GM12878 (cell line): ENCODE data around the gene OGA. TPM values are rescaled to one million over a fixed set of nuclear protein-coding genes. Genes with fewer than 3 reads are reported as not detected.

Experiments
- ATAC-seq: fragments of 200-7000 bp; cut with Tn5 transposase; 3 replicates; pipeline ENCODE4 v1.9.1; 2020; ENCODE audit warnings: mild to moderate bottlenecking, moderate library complexity
- BruUV-seq: library from RNA; stranded (reverse); fragments of 400-500 nt; replicated peaks from 2 replicates; lab custom pipeline; 2021; lab: Mats Ljungman, UMichigan
- CTCF ChIA-PET: fragments of 300-600 bp; sonication (Branson Sonifier 250); formaldehyde crosslinking; extraction: SDS; loops from one replicate; lab custom pipeline; 2021; ENCODE audit warnings: inconsistent platforms; lab: Yijun Ruan, JAX
- POLR2A ChIA-PET: fragments of 350-600 bp; formaldehyde crosslinking; extraction: SDS; loops from one replicate; lab custom pipeline; 2021; ENCODE audit warnings: inconsistent platforms; lab: Charles Lee
- RAD21 ChIA-PET: fragments of 300-600 bp; sonication (Branson Sonifier 250); formaldehyde crosslinking; loops from one replicate; lab custom pipeline; 2023; ENCODE audit warnings: antibody characterized with exemption; ENCODE audit not compliant: unreplicated experiment; lab: Charles Lee
- SMC1A ChIA-PET: fragments of 300-600 bp; sonication (Branson Sonifier 250); formaldehyde crosslinking; loops from one replicate; lab custom pipeline; 2023; ENCODE audit not compliant: unreplicated experiment, uncharacterized antibody; lab: Charles Lee
- DNase-seq: peaks from one replicate; pipeline ENCODE4 v3.0.0-alpha.2; 2011; ENCODE audit warnings: low read depth, low spot score
- FAIRE-seq: peaks from 3 replicates; lab custom pipeline; 2011; peaks lifted over from hg19 to GRCh38; lab: Jason Lieb, UNC
- H2AFZ ChIP-seq: 2 replicates; pipeline ENCODE4 v1.6.0; 2011; ENCODE audit warnings: low read depth, low read length, control low read depth; ENCODE audit not compliant: control insufficient read depth
- H3K27ac ChIP-seq: 2 replicates; pipeline ENCODE4 v1.5.1; 2011; ENCODE audit warnings: control low read depth; ENCODE audit not compliant: control insufficient read depth, insufficient read depth
- H3K27me3 ChIP-seq, 2 experiments: replicated peaks in 1 of 2; 2 replicates each; pipeline versions ENCODE4 v1.6.0 to v1.6.1; 2011; ENCODE audit warnings: low read length in 1 of 2; ENCODE audit not compliant: control insufficient read depth in 2 of 2, insufficient read depth in 2 of 2
- H3K36me3 ChIP-seq, 2 experiments: 2 replicates each; pipeline ENCODE4 v1.5.1; 2011; ENCODE audit warnings: low read length in 1 of 2; ENCODE audit not compliant: control insufficient read depth in 2 of 2, insufficient read depth in 2 of 2
- H3K4me1 ChIP-seq: 2 replicates; pipeline ENCODE4 v1.6.1; 2011; ENCODE audit warnings: mild to moderate bottlenecking, low read length, moderate library complexity, mixed read lengths; ENCODE audit not compliant: control insufficient read depth, insufficient read depth
- H3K4me2 ChIP-seq: 2 replicates; pipeline ENCODE4 v1.6.0; 2011; ENCODE audit warnings: control low read depth; ENCODE audit not compliant: control insufficient read depth, insufficient read depth
- H3K4me3 ChIP-seq: fragments of 200-600 bp; sonication (generic); 2 replicates; pipeline ENCODE4 v1.5.1; 2016
- H3K79me2 ChIP-seq: 2 replicates; pipeline ENCODE4 v1.6.0; 2011; ENCODE audit warnings: low read length; ENCODE audit not compliant: control insufficient read depth, insufficient read depth
- H3K9ac ChIP-seq: 2 replicates; pipeline ENCODE4 v1.8.0; 2011; ENCODE audit warnings: low read length, control low read depth, mixed read lengths; ENCODE audit not compliant: control insufficient read depth, insufficient read depth
- H3K9me3 ChIP-seq: replicated peaks from 3 replicates; pipeline ENCODE4 v1.5.1; 2011; ENCODE audit warnings: mild to moderate bottlenecking, low read length; ENCODE audit not compliant: control insufficient read depth, insufficient read depth
- H4K20me1 ChIP-seq: 2 replicates; pipeline ENCODE4 v1.6.0; 2011; ENCODE audit not compliant: control insufficient read depth, insufficient read depth
- SREBF2 ChIP-seq: IDR thresholded peaks from 2 replicates; pipeline ENCODE4 v1.6.1; 2012; ENCODE audit warnings: mild to moderate bottlenecking, low read length
- WGBS: methylation state at CpG from one replicate; pipeline ENCODE4 v1.1.6; 2016; ENCODE audit warnings: low lambda C conversion rate; ENCODE audit not compliant: insufficient replicate concordance, insufficient coverage; ENCODE audit errors: missing lambda C conversion rate; 5-methylcytosine and 5-hydroxymethylcytosine counted together
- in situ Hi-C: fragments of 300-500 bp; cut with MboI; formaldehyde crosslinking; loops from 9 replicates; pipeline ENCODE4 v1.14.3; 2018; ENCODE audit warnings: mixed read lengths
- intact Hi-C: fragments of 100-400 bp; cut with micrococcal nuclease; formaldehyde crosslinking; loops from one replicate; pipeline ENCODE4 v1.14.2; 2022; ENCODE audit not compliant: unreplicated experiment
- polyA plus RNA-seq, 11 experiments: library from polyadenylated mRNA; depleted of rRNA in 4 of 11; unstranded in 6 of 11; stranded (reverse) in 5 of 11; fragments of >200 nt; fragmentation: Nextera tagmentation in 4 of 11; fragmentation: Illumina TruSeq in 1 of 11; extraction: Ambion mirVana in 4 of 11; extraction: Trizol in 1 of 11; gene quantifications; 1 replicate in 1 of 11; 2 replicates in 10 of 11; pipeline versions ENCODE4 v1.2.1 to v1.2.3, GENCODE V29; 2011 to 2016; ENCODE audit warnings: inconsistent platforms in 2 of 11, missing spikeins in 2 of 11, low read depth in 1 of 11
- total RNA-seq, 4 experiments: library from RNA; depleted of rRNA in 3 of 4; stranded (reverse); fragments of >200 nt in 3 of 4; fragmentation: Illumina TruSeq in 1 of 4; extraction: Trizol in 1 of 4; gene quantifications; 2 replicates each; pipeline versions ENCODE4 v1.2.1 to v1.2.3, GENCODE V29; 2013 to 2021
- TF ChIP-seq, protein P1 (sequence below): IDR thresholded peaks from 2 replicates; pipeline ENCODE4 v1.6.1; 2011; ENCODE audit warnings: mild to moderate bottlenecking, low read depth, low read length, moderate library complexity; ENCODE audit not compliant: insufficient replicate concordance
- TF ChIP-seq, protein P2 (sequence below): IDR thresholded peaks from 2 replicates; pipeline ENCODE4 v1.6.1; 2012; ENCODE audit warnings: low read depth, low read length, improper control_type of control experiment

OGA gene
- total and polyA plus RNA-seq, 10 of the 15 experiments (the other 5 are each of a cell fraction or from before 2014, with no cell fraction given): 23.0 to 145 (median 85.2) TPM

DNA sequence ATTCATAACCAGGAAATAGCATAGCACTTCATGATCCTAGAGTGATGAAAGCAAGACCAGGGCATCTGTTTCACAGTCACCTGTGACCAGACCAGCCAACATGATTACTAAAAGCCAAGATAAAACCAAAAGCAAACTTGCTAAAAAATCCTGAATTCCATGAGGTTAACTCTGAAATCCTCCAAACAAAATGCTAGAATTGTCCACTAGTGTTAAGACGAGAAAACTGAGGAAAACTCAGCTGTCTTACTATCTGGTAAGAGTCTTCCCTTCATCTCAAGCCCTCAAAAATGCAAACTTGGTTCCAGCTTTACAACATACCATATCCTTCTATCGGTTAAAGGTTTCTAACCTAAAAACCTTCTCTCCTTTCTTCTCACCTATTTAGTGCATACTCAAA lies 33.7 kb downstream of the OGA start:
- WGBS: 92% methylated on average over 2 of the region's 2 CpGs
- peaks cover 4 to 18% of the 10 kb centered on the region in 2 experiments; a peak in 3 of 4 replicates for H3K36me3 ChIP-seq
- FAIRE-seq (no peak), ATAC-seq (no peak), DNase-seq (no peak)
- no peak overlapping the region for H2AFZ ChIP-seq
- H3K9ac ChIP-seq: no peak overlapping the region
- RAD21 ChIA-PET: interaction anchor here (1.5 to 7.9 kb wide), 3 partner anchors 168 to 223 kb away, joined by 3 to 172 read pairs (median 4); no protein-coding TSS in a partner anchor
- TF ChIP-seq, protein P1, sequence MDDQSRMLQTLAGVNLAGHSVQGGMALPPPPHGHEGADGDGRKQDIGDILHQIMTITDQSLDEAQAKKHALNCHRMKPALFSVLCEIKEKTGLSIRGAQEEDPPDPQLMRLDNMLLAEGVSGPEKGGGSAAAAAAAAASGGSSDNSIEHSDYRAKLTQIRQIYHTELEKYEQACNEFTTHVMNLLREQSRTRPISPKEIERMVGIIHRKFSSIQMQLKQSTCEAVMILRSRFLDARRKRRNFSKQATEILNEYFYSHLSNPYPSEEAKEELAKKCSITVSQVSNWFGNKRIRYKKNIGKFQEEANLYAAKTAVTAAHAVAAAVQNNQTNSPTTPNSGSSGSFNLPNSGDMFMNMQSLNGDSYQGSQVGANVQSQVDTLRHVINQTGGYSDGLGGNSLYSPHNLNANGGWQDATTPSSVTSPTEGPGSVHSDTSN: no peak
- TF ChIP-seq, protein P2, sequence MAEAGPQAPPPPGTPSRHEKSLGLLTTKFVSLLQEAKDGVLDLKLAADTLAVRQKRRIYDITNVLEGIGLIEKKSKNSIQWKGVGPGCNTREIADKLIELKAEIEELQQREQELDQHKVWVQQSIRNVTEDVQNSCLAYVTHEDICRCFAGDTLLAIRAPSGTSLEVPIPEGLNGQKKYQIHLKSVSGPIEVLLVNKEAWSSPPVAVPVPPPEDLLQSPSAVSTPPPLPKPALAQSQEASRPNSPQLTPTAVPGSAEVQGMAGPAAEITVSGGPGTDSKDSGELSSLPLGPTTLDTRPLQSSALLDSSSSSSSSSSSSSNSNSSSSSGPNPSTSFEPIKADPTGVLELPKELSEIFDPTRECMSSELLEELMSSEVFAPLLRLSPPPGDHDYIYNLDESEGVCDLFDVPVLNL: no peak
- no peak for TF ChIP-seq SREBF2
- POLR2A ChIA-PET: interaction anchor here (2.2 to 3.1 kb wide), 2 partner anchors 12 to 34 kb away, joined by 8 to 17 read pairs; partner anchors contain the start of gene OGA
- H3K27ac ChIP-seq: no peak overlapping the region
- H4K20me1 ChIP-seq: no peaks in the 10 kb centered on the region
- H3K27me3 ChIP-seq: no peaks in the 10 kb centered on the region
- H3K4me3 ChIP-seq: no peak overlapping the region
- CTCF ChIA-PET: interaction anchor here (0.6 to 9.8 kb wide), 13 partner anchors 12 to 1598 kb away, joined by 3 to 334 read pairs (median 3); partner anchors contain the start of gene OGA
- intact Hi-C loops (loop anchor here (5.0 to 10.0 kb wide), 2 partner anchors 92 to 430 kb away; partner anchors contain the start of gene BTRC), in situ Hi-C loops (loop anchor here (5.0 kb wide), 2 partner anchors 177 to 572 kb away; no protein-coding TSS in a partner anchor)
- BruUV-seq: no TSS peak
- peaks cover 29% of the 10 kb centered on the region for H3K4me1 ChIP-seq
- H3K4me2 ChIP-seq: no peak overlapping the region
- peaks cover 11% of the 10 kb centered on the region for H3K79me2 ChIP-seq
- no peaks in the 10 kb centered on the region for H3K9me3 ChIP-seq
- SMC1A ChIA-PET: interaction anchor here (1.0 to 7.9 kb wide), 9 partner anchors 11 to 225 kb away, joined by 3 to 139 read pairs (median 4); partner anchors contain the start of gene OGA
